Measurements from ENCODE around the gene CNOT4. TPM values are rescaled to one million over a fixed set of nuclear protein-coding genes. Genes with fewer than 3 reads are reported as not detected.
A peak's percentile ranks its signal among the peaks of the same experiment; 100 is the strongest.

The CNOT4 gene
- total and polyA plus RNA-seq, 2 of the 4 experiments (the other 2 are of a cell fraction): 7.0 to 8.1 TPM

DNA sequence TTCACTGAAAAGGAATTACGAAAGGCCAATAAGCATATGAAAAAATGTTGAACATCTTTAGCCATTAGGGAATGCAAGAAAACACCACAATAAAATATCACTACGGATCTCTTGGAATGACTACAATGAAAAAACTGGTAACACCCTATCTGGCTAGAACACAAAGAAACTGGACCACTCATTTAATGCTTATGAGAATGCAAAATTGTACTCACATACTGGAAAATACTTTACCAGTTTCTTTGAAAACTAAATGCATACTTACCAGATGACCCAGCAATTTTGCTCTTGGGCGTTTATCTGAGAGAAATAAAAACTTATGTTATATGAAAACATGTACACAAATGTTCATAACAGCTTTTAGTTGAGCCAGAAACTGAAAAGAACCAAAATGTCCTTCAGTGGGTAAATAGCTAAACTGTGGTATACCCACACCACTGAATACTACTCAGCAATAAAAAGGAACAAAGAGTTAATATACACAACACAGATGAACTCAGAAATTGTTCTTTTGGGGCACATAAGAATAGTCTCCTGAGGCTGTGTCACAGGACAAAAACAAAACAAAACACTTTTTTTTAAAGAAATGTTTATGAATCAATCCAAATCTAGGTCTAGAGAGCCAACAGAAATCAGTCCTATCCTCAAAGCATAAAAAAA, 23.5 kb downstream of the CNOT4 start:
- no peak overlapping the region for H2BK15ac ChIP-seq (ENCODE audit: low read depth, low read length)
- H2BK20ac ChIP-seq (ENCODE audit: low read depth, low read length): no peak overlapping the region
- H2AK5ac ChIP-seq (ENCODE audit: low read depth, low read length): no peak overlapping the region
- intact Hi-C loops (cut with micrococcal nuclease) (loop anchor here (5.0 kb wide), 1 partner anchor 34 kb away; no protein-coding TSS in a partner anchor), in situ Hi-C loops (cut with MboI; ENCODE audit: low sequenced_read_pairs) (no loop called here), dilution Hi-C loops (cut with HindIII; ENCODE audit: low sequenced_read_pairs, unreplicated experiment) (no loop called here)
- TF ChIP-seq MAZ (IDR thresholded peaks at IDR 0.05; ENCODE audit: borderline replicate concordance, low read depth, low read length) (no peak), RCOR1 (IDR thresholded peaks at IDR 0.05; ENCODE audit: insufficient replicate concordance, low read length) (no peak), ELK1 (IDR thresholded peaks at IDR 0.05; ENCODE audit: borderline replicate concordance, low read depth, low read length) (no peak), RAD21 (IDR thresholded peaks at IDR 0.05; ENCODE audit: low read length) (no peak), MXI1 (IDR thresholded peaks at IDR 0.05; ENCODE audit: borderline replicate concordance, low read depth, low read length) (no peak), NFE2L2 (IDR thresholded peaks at IDR 0.05; ENCODE audit: low read depth, low read length) (no peak; the same call in 1 of the 2 replicates), SMC3 (IDR thresholded peaks at IDR 0.05; ENCODE audit: low read depth, low read length) (no peak), CEBPB (IDR thresholded peaks at IDR 0.05; ENCODE audit: low read depth, low read length) (no peak), MAFK (IDR thresholded peaks at IDR 0.05; ENCODE audit: low read depth, low read length) (no peak), CHD1 (IDR thresholded peaks at IDR 0.05; ENCODE audit: low read depth, low read length) (no peak), FOS (IDR thresholded peaks at IDR 0.05; ENCODE audit: low read depth, low read length) (no peak), POLR2A (IDR thresholded peaks at IDR 0.05; ENCODE audit: low read depth, low read length) (no peak), BHLHE40 (IDR thresholded peaks at IDR 0.05; ENCODE audit: low read depth, low read length) (no peak), RFX5 (IDR thresholded peaks at IDR 0.05; ENCODE audit: low read depth, low read length) (no peak)
- TF ChIP-seq, protein P1, sequence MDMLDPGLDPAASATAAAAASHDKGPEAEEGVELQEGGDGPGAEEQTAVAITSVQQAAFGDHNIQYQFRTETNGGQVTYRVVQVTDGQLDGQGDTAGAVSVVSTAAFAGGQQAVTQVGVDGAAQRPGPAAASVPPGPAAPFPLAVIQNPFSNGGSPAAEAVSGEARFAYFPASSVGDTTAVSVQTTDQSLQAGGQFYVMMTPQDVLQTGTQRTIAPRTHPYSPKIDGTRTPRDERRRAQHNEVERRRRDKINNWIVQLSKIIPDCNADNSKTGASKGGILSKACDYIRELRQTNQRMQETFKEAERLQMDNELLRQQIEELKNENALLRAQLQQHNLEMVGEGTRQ (IDR thresholded peaks at IDR 0.05; ENCODE audit: low read depth, low read length): no peak
- TF ChIP-seq, protein P2, sequence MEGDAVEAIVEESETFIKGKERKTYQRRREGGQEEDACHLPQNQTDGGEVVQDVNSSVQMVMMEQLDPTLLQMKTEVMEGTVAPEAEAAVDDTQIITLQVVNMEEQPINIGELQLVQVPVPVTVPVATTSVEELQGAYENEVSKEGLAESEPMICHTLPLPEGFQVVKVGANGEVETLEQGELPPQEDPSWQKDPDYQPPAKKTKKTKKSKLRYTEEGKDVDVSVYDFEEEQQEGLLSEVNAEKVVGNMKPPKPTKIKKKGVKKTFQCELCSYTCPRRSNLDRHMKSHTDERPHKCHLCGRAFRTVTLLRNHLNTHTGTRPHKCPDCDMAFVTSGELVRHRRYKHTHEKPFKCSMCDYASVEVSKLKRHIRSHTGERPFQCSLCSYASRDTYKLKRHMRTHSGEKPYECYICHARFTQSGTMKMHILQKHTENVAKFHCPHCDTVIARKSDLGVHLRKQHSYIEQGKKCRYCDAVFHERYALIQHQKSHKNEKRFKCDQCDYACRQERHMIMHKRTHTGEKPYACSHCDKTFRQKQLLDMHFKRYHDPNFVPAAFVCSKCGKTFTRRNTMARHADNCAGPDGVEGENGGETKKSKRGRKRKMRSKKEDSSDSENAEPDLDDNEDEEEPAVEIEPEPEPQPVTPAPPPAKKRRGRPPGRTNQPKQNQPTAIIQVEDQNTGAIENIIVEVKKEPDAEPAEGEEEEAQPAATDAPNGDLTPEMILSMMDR (conservative IDR thresholded peaks at IDR 0.05; ENCODE audit: low read depth, low read length): no peak
- no peak overlapping the region for H3K4ac ChIP-seq (ENCODE audit: low read depth, low read length)
- H3K27me3 ChIP-seq (ENCODE audit: control insufficient read depth, insufficient read depth, low read length): no peaks in the 10 kb centered on the region
- H4K5ac ChIP-seq (ENCODE audit: low read depth, low read length): no peak overlapping the region
- DNase-seq (peak; percentile 33), ATAC-seq (ENCODE audit: low read depth) (peak; percentile 49)
- H3K56ac ChIP-seq (ENCODE audit: extremely low read depth, insufficient read depth, low read length): no peak overlapping the region
- peaks cover 6% of the 10 kb centered on the region for H3K4me1 ChIP-seq (ENCODE audit: control insufficient read depth, insufficient read depth, low read length)
- H3K9me1 ChIP-seq (ENCODE audit: insufficient read depth, low read length): peaks cover 6% of the 10 kb centered on the region
- H3K4me2 ChIP-seq (ENCODE audit: low read depth, low read length): no peak overlapping the region; the same call in 1 of the 2 replicates
- no peak overlapping the region for H3K27ac ChIP-seq (ENCODE audit: insufficient read depth, low read length)
- no TSS peak for BruUV-seq (replicated peaks)
- WGBS, 2 experiments (ENCODE audit: extremely low coverage in 2 of 2, insufficient read length in 1 of 2): no CpG with 5 or more reads among the region's 3 CpGs
- ChIA-PET POLR2A (ENCODE audit: unreplicated experiment) (no interaction called here), CTCF (no interaction called here)
- no peak overlapping the region for H3K4me3 ChIP-seq (ENCODE audit: insufficient read depth, low read depth, low read length)
- no peak overlapping the region for H3K14ac ChIP-seq (replicated peaks; ENCODE audit: low read depth, low read length)
- H4K20me1 ChIP-seq (ENCODE audit: insufficient read depth, low read length): peaks cover 48% of the 10 kb centered on the region
- H2BK5ac ChIP-seq (ENCODE audit: low read depth, low read length, poor library complexity, severe bottlenecking): no peak overlapping the region
- no peak overlapping the region for H3K9ac ChIP-seq (ENCODE audit: low read depth, low read length)
- H3K18ac ChIP-seq (ENCODE audit: low read depth, low read length): no peak overlapping the region
- H2AK9ac ChIP-seq (replicated peaks; ENCODE audit: low read depth, low read length, poor library complexity): no peak overlapping the region
- H4K8ac ChIP-seq (ENCODE audit: low read depth in 2 of 2, low read length in 2 of 2): no peak overlapping the region
- H3K9me3 ChIP-seq (ENCODE audit: control insufficient read depth, insufficient read depth, low read length): no peaks in the 10 kb centered on the region
- H2BK120ac ChIP-seq (ENCODE audit: low read depth, low read length): no peak overlapping the region
- H3K79me1 ChIP-seq (ENCODE audit: low read depth in 1 of 2, low read length in 2 of 2): peaks cover 10 to 59% of the 10 kb centered on the region in 2 experiments
- no peak overlapping the region for H4K91ac ChIP-seq (ENCODE audit: insufficient read depth, low read depth, low read length)
- no peak overlapping the region for H3K23ac ChIP-seq (ENCODE audit: low read depth, low read length)
- H2AFZ ChIP-seq (replicated peaks; ENCODE audit: low read length, poor library complexity): no peak overlapping the region
- no peaks in the 10 kb centered on the region for H3K36me3 ChIP-seq (ENCODE audit: control insufficient read depth, insufficient read depth, low read length)

All from IMR-90 (cell line).